ENCODE measurements around the gene C16orf95.

Gene C16orf95

DNA sequence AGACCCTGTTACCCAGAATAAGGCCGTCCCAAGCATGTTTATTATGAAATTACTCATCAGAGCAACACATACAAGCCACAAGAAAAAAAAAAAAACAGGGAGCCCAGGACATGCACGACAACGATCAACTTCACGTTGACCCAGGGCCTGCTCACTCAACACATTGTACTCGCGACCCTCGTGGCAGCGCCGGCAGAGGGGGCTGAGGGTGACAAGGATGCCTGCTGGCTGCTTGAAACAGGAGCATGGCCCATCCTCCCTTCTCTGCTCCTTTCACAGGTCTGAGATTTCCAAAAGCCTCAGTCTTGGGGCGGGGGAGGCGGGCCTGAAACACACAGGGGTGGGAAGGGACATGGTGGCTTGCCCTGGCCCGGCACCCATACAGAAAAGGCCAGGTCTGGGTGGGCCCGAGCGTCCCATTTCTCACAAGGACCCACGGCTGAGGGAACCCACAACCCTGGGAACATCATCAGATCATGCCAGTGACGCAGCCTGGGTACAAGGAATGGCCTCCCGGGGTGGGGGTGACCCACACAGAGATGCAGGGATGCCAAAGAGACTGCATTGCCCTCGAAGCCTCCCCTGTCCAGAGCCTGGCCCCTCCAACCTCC is 21.1 kb upstream of the C16orf95 start:
- no peak overlapping the region for H3K27ac ChIP-seq

DNA sequence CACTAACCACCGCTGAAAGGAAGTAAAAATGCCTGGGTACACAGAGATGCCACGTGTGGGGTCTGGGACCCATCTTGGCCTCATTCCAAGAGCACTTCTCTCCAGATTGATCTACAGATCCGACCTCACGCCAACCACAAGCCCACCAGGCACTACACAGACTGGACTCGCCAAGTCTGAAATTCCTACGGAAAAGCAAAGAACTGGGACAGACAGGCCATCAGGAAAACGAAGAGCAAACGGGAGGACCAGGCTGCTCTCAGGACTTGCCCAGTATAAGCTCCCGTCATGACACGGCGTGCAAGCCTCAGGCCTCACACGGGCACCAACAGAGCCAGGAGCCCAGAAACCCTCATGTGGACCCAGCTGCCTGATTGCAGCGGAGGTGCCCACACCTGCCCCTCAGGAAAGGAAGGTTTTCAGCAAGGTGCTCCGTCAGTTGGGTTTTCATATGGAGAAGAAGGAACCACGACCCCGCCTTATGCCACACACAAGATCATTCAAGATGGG is 20.1 kb upstream of the C16orf95 start:
- no peak overlapping the region for H3K27ac ChIP-seq
- TF ChIP-seq, protein P1, sequence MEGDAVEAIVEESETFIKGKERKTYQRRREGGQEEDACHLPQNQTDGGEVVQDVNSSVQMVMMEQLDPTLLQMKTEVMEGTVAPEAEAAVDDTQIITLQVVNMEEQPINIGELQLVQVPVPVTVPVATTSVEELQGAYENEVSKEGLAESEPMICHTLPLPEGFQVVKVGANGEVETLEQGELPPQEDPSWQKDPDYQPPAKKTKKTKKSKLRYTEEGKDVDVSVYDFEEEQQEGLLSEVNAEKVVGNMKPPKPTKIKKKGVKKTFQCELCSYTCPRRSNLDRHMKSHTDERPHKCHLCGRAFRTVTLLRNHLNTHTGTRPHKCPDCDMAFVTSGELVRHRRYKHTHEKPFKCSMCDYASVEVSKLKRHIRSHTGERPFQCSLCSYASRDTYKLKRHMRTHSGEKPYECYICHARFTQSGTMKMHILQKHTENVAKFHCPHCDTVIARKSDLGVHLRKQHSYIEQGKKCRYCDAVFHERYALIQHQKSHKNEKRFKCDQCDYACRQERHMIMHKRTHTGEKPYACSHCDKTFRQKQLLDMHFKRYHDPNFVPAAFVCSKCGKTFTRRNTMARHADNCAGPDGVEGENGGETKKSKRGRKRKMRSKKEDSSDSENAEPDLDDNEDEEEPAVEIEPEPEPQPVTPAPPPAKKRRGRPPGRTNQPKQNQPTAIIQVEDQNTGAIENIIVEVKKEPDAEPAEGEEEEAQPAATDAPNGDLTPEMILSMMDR (IDR thresholded peaks at IDR 0.05), result no peak
- TF ChIP-seq ZFX (IDR thresholded peaks at IDR 0.05; ENCODE audit: borderline replicate concordance), result no peak

More for the DNA sequence above, 21.1 kb upstream of the C16orf95 start:
- TF ChIP-seq, protein P1 (IDR thresholded peaks at IDR 0.05), result no peak
- no peak for TF ChIP-seq ZFX (IDR thresholded peaks at IDR 0.05; ENCODE audit: borderline replicate concordance)

DNA sequence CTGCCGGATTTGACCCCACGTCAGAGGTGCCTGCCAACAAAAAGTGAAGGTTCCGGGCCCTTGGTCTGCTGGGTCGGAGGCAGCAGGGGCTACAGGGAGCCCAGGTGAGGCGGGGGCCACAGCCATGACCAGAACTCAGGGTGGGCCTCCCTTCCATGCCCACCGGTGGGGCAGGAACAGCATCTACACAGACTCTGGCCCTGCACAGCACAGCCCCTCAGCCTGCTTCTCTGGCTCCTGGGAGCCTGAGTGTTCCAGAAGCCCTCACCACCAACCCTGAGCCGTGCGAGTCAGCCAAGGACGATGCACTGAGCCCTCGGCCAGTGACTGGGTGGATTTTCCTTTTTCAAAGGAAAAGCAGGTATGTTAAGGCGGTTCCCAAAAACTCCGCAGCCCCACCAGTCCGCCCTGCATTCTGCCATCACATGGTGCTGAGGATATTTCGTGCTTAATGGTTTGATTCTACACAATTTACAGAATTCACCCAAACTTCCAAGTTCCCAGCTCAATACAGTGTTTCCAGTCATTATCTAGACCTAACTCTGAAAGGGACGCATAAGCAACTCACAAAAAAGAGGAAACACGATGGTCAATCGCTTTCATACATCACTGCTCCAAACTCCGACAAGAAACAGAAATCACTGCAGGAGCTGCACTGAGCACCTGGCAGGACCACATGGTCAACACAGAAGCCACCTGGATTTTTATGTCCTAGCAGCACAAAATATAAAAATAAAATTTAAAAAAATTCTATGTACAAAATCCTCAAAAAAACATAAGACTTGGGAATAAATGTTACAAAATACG is 19.4 kb upstream of the C16orf95 start:
- no peak for TF ChIP-seq ZFX (IDR thresholded peaks at IDR 0.05; ENCODE audit: borderline replicate concordance)
- TF ChIP-seq, protein P1 (IDR thresholded peaks at IDR 0.05), result no peak
- no peak overlapping the region for H3K27ac ChIP-seq

DNA sequence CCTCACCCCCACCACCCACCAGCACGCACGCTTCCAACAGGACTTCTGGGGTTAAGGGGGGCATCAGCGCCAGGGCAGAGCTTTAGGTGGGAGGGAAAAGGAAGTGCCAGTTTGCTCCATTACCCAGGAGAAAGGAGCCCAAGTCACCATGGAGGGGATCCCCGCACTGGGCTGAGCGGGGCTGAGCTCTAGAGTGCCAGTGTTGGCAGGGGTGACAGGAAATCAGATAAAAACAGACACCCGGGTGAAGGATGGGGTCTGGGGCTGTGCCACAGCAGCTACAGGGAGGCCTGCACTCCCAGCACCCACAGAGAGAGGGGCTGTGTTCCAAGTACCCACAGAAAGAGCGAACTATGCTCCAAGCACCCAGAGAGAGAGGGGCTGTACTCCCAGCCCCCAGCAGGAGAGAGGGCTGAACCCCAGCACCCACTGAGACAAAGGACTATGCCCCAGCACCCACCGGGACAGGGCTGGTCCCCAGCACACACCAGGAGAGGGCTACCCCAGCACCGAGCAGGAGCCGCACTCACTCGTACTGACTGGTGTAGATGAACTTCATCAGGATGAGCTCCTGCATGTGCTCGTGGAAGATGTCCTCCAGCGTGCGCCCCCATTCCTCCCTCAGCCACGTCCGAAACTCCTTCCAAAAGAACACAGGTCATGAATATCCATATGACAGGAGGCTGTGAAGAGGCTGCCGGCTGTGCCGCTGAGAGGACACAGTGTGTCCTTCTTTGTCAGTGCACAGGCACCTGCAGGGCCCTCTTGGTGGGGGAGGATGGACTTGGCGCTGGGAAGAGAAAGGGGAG is 18.6 kb upstream of the C16orf95 start:
- H3K27ac ChIP-seq, result no peak overlapping the region

DNA sequence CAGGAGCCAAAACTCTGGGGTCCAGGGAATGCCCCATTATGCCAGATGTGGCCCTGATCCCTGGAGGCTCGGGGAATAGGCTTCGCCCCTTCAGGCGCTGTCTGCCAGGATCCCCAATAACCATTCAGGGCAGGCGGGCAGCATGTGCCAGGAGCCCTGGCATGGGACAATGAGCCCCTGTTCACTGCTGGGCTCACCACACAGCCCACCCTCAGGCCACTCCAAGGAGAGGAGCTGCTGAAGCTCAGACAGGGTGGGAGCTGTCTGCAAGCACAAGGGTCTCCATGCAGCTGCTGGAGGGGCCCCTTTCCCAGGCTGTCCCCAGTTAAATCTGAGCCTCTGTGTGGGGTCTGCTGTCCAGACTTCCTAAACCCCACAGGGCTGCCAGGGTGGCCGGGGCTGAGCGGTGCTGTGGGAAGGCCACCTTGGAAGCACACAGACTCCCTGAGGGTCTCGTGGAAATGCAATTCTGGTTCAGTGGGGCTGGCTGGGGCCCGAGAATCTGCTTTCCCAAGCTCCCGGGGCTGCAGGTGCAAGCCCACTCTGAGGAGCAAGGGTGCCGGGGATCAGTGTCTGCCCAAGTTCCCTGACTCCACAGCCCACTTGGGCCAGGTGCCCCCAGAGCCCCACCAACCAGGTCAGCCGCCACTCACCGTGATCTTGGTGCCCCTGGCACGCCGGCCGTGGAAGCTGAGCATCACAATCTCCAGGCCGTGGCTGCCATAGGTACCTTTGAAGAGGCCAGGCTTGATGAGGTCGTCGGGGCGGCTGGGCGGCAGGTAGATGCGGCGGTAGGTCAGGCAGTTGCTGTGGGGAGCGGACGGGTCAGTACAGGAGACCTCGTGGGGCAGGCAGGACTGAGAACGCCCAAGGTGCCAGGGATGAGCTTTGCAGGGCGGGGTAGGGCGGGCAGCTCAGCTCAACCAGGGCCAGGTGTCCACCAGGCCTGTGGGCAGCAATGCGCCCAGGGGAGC is 17.7 kb upstream of the C16orf95 start:
- no peak overlapping the region for H3K27ac ChIP-seq
- TF ChIP-seq, protein P1 (IDR thresholded peaks at IDR 0.05), result no peak
- TF ChIP-seq ZFX (IDR thresholded peaks at IDR 0.05; ENCODE audit: borderline replicate concordance), result no peak

More for the DNA sequence above, 18.6 kb upstream of the C16orf95 start:
- TF ChIP-seq, protein P1 (IDR thresholded peaks at IDR 0.05), result no peak
- no peak for TF ChIP-seq ZFX (IDR thresholded peaks at IDR 0.05; ENCODE audit: borderline replicate concordance)

DNA sequence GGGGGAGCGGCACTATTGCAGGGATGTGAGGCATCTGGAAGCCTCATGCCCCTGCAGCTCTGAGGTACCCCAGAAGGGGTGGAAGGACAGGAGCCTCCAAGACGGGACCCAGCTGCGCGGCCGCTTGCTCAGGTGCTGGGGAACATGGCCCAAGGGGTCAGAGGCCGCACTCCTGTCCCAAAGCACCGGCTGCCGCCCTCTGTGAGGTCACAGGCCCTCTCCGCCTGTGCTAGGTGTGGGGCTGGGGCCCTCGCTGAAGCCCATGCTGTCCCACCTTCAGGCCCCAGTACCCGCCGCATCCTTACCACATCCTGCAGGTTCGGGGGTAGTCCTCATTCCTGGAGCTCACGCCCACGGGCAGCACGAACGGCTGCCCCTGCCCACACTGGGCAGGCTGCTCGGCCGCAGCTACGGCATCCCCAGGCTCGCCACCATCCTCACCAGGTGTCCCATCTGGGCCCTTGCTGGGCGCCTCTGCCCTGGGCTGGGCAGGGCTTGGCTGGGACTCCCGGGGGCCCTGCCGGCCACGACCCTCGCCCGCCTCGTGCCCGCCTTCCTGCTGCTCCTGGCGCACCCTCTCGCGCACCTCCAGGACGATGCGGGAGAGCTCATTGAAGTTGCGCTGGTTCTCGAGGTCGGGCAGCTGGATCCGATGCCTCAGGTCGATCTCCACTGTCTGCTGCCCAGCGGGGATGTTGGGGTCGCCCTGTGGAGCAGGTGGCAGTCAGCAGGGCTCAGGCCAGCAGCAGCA is 16.6 kb upstream of the C16orf95 start:
- no peak overlapping the region for H3K27ac ChIP-seq
- TF ChIP-seq, protein P1 (IDR thresholded peaks at IDR 0.05), result no peak
- no peak for TF ChIP-seq ZFX (IDR thresholded peaks at IDR 0.05; ENCODE audit: borderline replicate concordance)
